ENCODE results near the gene CTSW. TPM values are rescaled to one million over a fixed set of nuclear protein-coding genes. Genes with fewer than 3 reads are reported as not detected.

The CTSW gene
- total RNA-seq, 1 experiment from 2014 or later: not detected

GRCh38 chr11:65888163-65888814 lies 8.7 kb downstream of the CTSW start, which contains the start of gene FIBP (continued):
- no peak for TF ChIP-seq ZNF425 (CRISPR knock-in tag; conservative IDR thresholded peaks at IDR 0.05)
- no peak for TF ChIP-seq MXD4 (CRISPR knock-in tag; IDR thresholded peaks at IDR 0.05; ENCODE audit: borderline replicate concordance)
- TF ChIP-seq ZBTB21 (CRISPR knock-in tag; IDR thresholded peaks at IDR 0.05; ENCODE audit: borderline replicate concordance): peak; percentile 64; the same call in 1 of the 2 replicates
- TF ChIP-seq ESRRA (CRISPR knock-in tag; IDR thresholded peaks at IDR 0.05; ENCODE audit: borderline replicate concordance): no peak
- TF ChIP-seq E2F4 (CRISPR knock-in tag; IDR thresholded peaks at IDR 0.05; ENCODE audit: borderline replicate concordance, low read depth): no peak
- TF ChIP-seq, protein P1, sequence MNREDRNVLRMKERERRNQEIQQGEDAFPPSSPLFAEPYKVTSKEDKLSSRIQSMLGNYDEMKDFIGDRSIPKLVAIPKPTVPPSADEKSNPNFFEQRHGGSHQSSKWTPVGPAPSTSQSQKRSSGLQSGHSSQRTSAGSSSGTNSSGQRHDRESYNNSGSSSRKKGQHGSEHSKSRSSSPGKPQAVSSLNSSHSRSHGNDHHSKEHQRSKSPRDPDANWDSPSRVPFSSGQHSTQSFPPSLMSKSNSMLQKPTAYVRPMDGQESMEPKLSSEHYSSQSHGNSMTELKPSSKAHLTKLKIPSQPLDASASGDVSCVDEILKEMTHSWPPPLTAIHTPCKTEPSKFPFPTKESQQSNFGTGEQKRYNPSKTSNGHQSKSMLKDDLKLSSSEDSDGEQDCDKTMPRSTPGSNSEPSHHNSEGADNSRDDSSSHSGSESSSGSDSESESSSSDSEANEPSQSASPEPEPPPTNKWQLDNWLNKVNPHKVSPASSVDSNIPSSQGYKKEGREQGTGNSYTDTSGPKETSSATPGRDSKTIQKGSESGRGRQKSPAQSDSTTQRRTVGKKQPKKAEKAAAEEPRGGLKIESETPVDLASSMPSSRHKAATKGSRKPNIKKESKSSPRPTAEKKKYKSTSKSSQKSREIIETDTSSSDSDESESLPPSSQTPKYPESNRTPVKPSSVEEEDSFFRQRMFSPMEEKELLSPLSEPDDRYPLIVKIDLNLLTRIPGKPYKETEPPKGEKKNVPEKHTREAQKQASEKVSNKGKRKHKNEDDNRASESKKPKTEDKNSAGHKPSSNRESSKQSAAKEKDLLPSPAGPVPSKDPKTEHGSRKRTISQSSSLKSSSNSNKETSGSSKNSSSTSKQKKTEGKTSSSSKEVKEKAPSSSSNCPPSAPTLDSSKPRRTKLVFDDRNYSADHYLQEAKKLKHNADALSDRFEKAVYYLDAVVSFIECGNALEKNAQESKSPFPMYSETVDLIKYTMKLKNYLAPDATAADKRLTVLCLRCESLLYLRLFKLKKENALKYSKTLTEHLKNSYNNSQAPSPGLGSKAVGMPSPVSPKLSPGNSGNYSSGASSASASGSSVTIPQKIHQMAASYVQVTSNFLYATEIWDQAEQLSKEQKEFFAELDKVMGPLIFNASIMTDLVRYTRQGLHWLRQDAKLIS (CRISPR knock-in tag; IDR thresholded peaks at IDR 0.05; ENCODE audit: borderline replicate concordance): no peak
- TF ChIP-seq, protein P2, sequence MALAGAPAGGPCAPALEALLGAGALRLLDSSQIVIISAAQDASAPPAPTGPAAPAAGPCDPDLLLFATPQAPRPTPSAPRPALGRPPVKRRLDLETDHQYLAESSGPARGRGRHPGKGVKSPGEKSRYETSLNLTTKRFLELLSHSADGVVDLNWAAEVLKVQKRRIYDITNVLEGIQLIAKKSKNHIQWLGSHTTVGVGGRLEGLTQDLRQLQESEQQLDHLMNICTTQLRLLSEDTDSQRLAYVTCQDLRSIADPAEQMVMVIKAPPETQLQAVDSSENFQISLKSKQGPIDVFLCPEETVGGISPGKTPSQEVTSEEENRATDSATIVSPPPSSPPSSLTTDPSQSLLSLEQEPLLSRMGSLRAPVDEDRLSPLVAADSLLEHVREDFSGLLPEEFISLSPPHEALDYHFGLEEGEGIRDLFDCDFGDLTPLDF (CRISPR knock-in tag; IDR thresholded peaks at IDR 0.05): no peak
- no peak for TF ChIP-seq ZNF138 (CRISPR knock-in tag; conservative IDR thresholded peaks at IDR 0.05)
- no peak for TF ChIP-seq ELF4 (CRISPR knock-in tag; IDR thresholded peaks at IDR 0.05; ENCODE audit: low read depth)
- TF ChIP-seq, protein P3, sequence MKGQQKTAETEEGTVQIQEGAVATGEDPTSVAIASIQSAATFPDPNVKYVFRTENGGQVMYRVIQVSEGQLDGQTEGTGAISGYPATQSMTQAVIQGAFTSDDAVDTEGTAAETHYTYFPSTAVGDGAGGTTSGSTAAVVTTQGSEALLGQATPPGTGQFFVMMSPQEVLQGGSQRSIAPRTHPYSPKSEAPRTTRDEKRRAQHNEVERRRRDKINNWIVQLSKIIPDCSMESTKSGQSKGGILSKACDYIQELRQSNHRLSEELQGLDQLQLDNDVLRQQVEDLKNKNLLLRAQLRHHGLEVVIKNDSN (CRISPR knock-in tag; IDR thresholded peaks at IDR 0.05): no peak
- TF ChIP-seq NFYB (CRISPR knock-in tag; conservative IDR thresholded peaks at IDR 0.05; ENCODE audit: low read depth): no peak
- TF ChIP-seq GABPB1 (CRISPR knock-in tag; IDR thresholded peaks at IDR 0.05): no peak
- TF ChIP-seq, protein P4, sequence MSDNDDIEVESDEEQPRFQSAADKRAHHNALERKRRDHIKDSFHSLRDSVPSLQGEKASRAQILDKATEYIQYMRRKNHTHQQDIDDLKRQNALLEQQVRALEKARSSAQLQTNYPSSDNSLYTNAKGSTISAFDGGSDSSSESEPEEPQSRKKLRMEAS (CRISPR knock-in tag; IDR thresholded peaks at IDR 0.05): peak; percentile 75
- TF ChIP-seq, protein P5, sequence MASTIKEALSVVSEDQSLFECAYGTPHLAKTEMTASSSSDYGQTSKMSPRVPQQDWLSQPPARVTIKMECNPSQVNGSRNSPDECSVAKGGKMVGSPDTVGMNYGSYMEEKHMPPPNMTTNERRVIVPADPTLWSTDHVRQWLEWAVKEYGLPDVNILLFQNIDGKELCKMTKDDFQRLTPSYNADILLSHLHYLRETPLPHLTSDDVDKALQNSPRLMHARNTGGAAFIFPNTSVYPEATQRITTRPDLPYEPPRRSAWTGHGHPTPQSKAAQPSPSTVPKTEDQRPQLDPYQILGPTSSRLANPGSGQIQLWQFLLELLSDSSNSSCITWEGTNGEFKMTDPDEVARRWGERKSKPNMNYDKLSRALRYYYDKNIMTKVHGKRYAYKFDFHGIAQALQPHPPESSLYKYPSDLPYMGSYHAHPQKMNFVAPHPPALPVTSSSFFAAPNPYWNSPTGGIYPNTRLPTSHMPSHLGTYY (CRISPR knock-in tag; IDR thresholded peaks at IDR 0.05): no peak
- TF ChIP-seq, protein P6, sequence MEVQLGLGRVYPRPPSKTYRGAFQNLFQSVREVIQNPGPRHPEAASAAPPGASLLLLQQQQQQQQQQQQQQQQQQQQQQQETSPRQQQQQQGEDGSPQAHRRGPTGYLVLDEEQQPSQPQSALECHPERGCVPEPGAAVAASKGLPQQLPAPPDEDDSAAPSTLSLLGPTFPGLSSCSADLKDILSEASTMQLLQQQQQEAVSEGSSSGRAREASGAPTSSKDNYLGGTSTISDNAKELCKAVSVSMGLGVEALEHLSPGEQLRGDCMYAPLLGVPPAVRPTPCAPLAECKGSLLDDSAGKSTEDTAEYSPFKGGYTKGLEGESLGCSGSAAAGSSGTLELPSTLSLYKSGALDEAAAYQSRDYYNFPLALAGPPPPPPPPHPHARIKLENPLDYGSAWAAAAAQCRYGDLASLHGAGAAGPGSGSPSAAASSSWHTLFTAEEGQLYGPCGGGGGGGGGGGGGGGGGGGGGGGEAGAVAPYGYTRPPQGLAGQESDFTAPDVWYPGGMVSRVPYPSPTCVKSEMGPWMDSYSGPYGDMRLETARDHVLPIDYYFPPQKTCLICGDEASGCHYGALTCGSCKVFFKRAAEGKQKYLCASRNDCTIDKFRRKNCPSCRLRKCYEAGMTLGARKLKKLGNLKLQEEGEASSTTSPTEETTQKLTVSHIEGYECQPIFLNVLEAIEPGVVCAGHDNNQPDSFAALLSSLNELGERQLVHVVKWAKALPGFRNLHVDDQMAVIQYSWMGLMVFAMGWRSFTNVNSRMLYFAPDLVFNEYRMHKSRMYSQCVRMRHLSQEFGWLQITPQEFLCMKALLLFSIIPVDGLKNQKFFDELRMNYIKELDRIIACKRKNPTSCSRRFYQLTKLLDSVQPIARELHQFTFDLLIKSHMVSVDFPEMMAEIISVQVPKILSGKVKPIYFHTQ (CRISPR knock-in tag; IDR thresholded peaks at IDR 0.05): no peak
- TF ChIP-seq NR2C2 (CRISPR knock-in tag; IDR thresholded peaks at IDR 0.05): no peak
- no peak for TF ChIP-seq ATF3 (CRISPR knock-in tag; conservative IDR thresholded peaks at IDR 0.05)
- no peak for TF ChIP-seq NFE2L1 (CRISPR knock-in tag; IDR thresholded peaks at IDR 0.05)
- TF ChIP-seq, protein P7, sequence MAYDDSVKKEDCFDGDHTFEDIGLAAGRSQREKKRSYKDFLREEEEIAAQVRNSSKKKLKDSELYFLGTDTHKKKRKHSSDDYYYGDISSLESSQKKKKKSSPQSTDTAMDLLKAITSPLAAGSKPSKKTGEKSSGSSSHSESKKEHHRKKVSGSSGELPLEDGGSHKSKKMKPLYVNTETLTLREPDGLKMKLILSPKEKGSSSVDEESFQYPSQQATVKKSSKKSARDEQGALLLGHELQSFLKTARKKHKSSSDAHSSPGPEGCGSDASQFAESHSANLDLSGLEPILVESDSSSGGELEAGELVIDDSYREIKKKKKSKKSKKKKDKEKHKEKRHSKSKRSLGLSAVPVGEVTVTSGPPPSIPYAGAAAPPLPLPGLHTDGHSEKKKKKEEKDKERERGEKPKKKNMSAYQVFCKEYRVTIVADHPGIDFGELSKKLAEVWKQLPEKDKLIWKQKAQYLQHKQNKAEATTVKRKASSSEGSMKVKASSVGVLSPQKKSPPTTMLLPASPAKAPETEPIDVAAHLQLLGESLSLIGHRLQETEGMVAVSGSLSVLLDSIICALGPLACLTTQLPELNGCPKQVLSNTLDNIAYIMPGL (CRISPR knock-in tag; IDR thresholded peaks at IDR 0.05): peak; percentile 93
